HCT116 (cell line): Measurements from ENCODE around the gene LRRC47. TPM values are rescaled to one million over a fixed set of nuclear protein-coding genes. Genes with fewer than 3 reads are reported as not detected.

ENCODE experiments used
- ATAC-seq: fragments of 200-7000 bp; cut with Tn5 transposase; 2 replicates; pipeline ENCODE4 v1.9.1; 2020; ENCODE audit warnings: mild to moderate bottlenecking, moderate library complexity
- BruUV-seq: library from RNA; stranded (reverse); fragments of 400-500 nt; replicated peaks from 2 replicates; lab custom pipeline; 2021; lab: Mats Ljungman, UMichigan
- CTCF ChIA-PET: fragments of 300-600 bp; sonication (Branson Sonifier 250); formaldehyde crosslinking; loops from one replicate; lab custom pipeline; 2021; ENCODE audit warnings: antibody characterized with exemption; lab: Charles Lee
- POLR2A ChIA-PET: fragments of 300-600, 350-600 bp; sonication (Branson Sonifier 250); formaldehyde crosslinking; loops from one replicate; lab custom pipeline; 2021; ENCODE audit warnings: antibody characterized with exemption; lab: Charles Lee
- RAD21 ChIA-PET, 2 experiments: fragments of 300-600 bp; sonication (Branson Sonifier 250); formaldehyde crosslinking; loops; one replicate each; lab custom pipeline; 2023; ENCODE audit warnings: low total read pairs in 2 of 2; ENCODE audit not compliant: uncharacterized antibody in 2 of 2, unreplicated experiment in 2 of 2, low non-redundant PET in 1 of 2; lab: Charles Lee
- DNase-seq: peaks from one replicate; pipeline ENCODE4 v3.0.0-alpha.2; 2010; ENCODE audit warnings: low read depth, low spot score
- H2AFZ ChIP-seq: fragments of 200-600 bp; shearing (Covaris generic), sonication (generic); 2 replicates; pipeline ENCODE4 v1.6.1; 2017; ENCODE audit warnings: low read depth, mixed run types, mixed read lengths, antibody characterized with exemption, low read length; ENCODE audit not compliant: poor library complexity, severe bottlenecking
- H3K27ac ChIP-seq: 2 replicates; pipeline ENCODE4 v1.5.1; 2012; ENCODE audit warnings: low read depth, low read length
- H3K27me3 ChIP-seq: fragments of 200-600 bp; sonication (generic); 2 replicates; pipeline ENCODE4 v1.6.1; 2016; ENCODE audit warnings: mixed run types, low read length, mixed read lengths; ENCODE audit not compliant: insufficient read depth
- H3K36me3 ChIP-seq, 2 experiments: fragments of 200-500 bp in 1 of 2; fragments of 200-600 bp in 1 of 2; sonication (Bioruptor generic) in 1 of 2; sonication (generic) in 1 of 2; 2 replicates each; pipeline versions ENCODE4 v1.5.1 to v1.6.1; 2014 to 2016; ENCODE audit warnings: low read length in 2 of 2, inconsistent platforms in 1 of 2, mixed read lengths in 1 of 2, mixed run types in 1 of 2; ENCODE audit not compliant: insufficient read depth in 2 of 2, control insufficient read depth in 1 of 2
- H3K4me1 ChIP-seq, 2 experiments: fragments of 200-600 bp in 1 of 2; sonication (generic) in 1 of 2; 2 replicates each; pipeline versions ENCODE4 v1.5.1 to v1.6.1; 2012 to 2017; ENCODE audit warnings: low read length in 2 of 2, inconsistent platforms in 1 of 2, mild to moderate bottlenecking in 1 of 2, mixed read lengths in 1 of 2, mixed run types in 1 of 2, moderate library complexity in 1 of 2; ENCODE audit not compliant: insufficient read depth in 2 of 2, control insufficient read depth in 1 of 2
- H3K4me2 ChIP-seq: fragments of 200-600 bp; sonication (generic); 2 replicates; pipeline ENCODE4 v1.6.1; 2017; ENCODE audit warnings: mixed run types, low read length, mixed read lengths
- H3K4me3 ChIP-seq, 2 experiments: fragments of 200-600 bp in 1 of 2; sonication (generic) in 1 of 2; replicated peaks in 1 of 2; 2 replicates each; pipeline ENCODE4 v1.5.1; 2011 to 2016; ENCODE audit warnings: low read length in 2 of 2, control low read depth in 1 of 2, low read depth in 1 of 2, mild to moderate bottlenecking in 1 of 2, mixed read lengths in 1 of 2, mixed run types in 1 of 2
- H3K79me2 ChIP-seq: fragments of 200-600 bp; sonication (generic); 2 replicates; pipeline ENCODE4 v1.6.1; 2017; ENCODE audit warnings: mild to moderate bottlenecking, mixed run types, low read length, moderate library complexity, mixed read lengths; ENCODE audit not compliant: insufficient read depth
- H3K9ac ChIP-seq: fragments of 200-600 bp; sonication (generic); 2 replicates; pipeline ENCODE4 v1.6.1; 2016; ENCODE audit warnings: low read length, mixed read lengths
- H3K9me2 ChIP-seq: fragments of 200-600 bp; sonication (generic), shearing (Covaris generic); 2 replicates; pipeline ENCODE4 v1.6.1; 2017; ENCODE audit warnings: mixed run types, mild to moderate bottlenecking, moderate library complexity; ENCODE audit not compliant: insufficient read depth
- H3K9me3 ChIP-seq, 2 experiments: fragments of 200-500 bp in 1 of 2; fragments of 200-600 bp in 1 of 2; sonication (Bioruptor generic) in 1 of 2; sonication (generic) in 1 of 2; 2 replicates each; pipeline ENCODE4 v1.6.1; 2014 to 2017; ENCODE audit warnings: low read length in 2 of 2, mixed read lengths in 2 of 2, inconsistent platforms in 1 of 2, low read depth in 1 of 2, mild to moderate bottlenecking in 1 of 2, mixed run types in 1 of 2, moderate library complexity in 1 of 2; ENCODE audit not compliant: control insufficient read depth in 1 of 2, insufficient read depth in 1 of 2
- H4K20me1 ChIP-seq: fragments of 200-600 bp; sonication (generic), shearing (Covaris generic); 2 replicates; pipeline ENCODE4 v1.6.1; 2017; ENCODE audit warnings: mixed run types, mild to moderate bottlenecking, moderate library complexity; ENCODE audit not compliant: insufficient read depth
- CBX3 ChIP-seq: IDR thresholded peaks from 2 replicates; pipeline ENCODE4 v1.6.1; 2012; ENCODE audit warnings: low read depth
- EZH2 ChIP-seq: fragments of 200-600 bp; sonication (generic); IDR thresholded peaks from 2 replicates; pipeline ENCODE4 v1.6.1; 2017; ENCODE audit warnings: antibody characterized with exemption, mixed run types
- FOSL1 ChIP-seq: IDR thresholded peaks from 2 replicates; pipeline ENCODE4 v1.6.1; 2012; ENCODE audit warnings: low read depth
- TCF7L2 ChIP-seq: IDR thresholded peaks from 2 replicates; pipeline ENCODE4 v1.7.0; 2011; ENCODE audit warnings: borderline replicate concordance, inconsistent platforms; ENCODE audit not compliant: insufficient read depth, insufficient read length; ENCODE audit errors: extremely low read depth
- YY1 ChIP-seq: IDR thresholded peaks from 2 replicates; pipeline ENCODE4 v1.6.1; 2011; ENCODE audit warnings: low read length, low read depth, moderate library complexity, mild to moderate bottlenecking; ENCODE audit not compliant: insufficient replicate concordance; ENCODE audit errors: extremely low read depth
- ZNF274 ChIP-seq: fragments of 200-500 bp; sonication (Bioruptor generic); IDR thresholded peaks from 2 replicates; pipeline ENCODE4 v1.6.1; 2014; ENCODE audit warnings: mild to moderate bottlenecking, low read depth, low read length, inconsistent platforms
- intact Hi-C: fragments of 100-400 bp; cut with micrococcal nuclease; formaldehyde crosslinking; loops from 2 replicates; pipeline ENCODE4 v1.10.0; 2022
- total RNA-seq: library from RNA; stranded (reverse); gene quantifications from one replicate; pipeline ENCODE4 v1.2.1, GENCODE V29; 2021; ENCODE audit not compliant: unreplicated experiment
- TF ChIP-seq, protein P1 (sequence below): IDR thresholded peaks from 2 replicates; pipeline ENCODE4 v1.6.1; 2012
- TF ChIP-seq, protein P2 (sequence below), 3 experiments: fragments of 200-600 bp in 1 of 3; sonication (generic) in 1 of 3; IDR thresholded peaks in 2 of 3; conservative IDR thresholded peaks in 1 of 3; 2 replicates each; pipeline ENCODE4 v1.5.1; 2012 to 2017; ENCODE audit warnings: low read depth in 2 of 3, low read length in 2 of 3, antibody characterized with exemption in 1 of 3, borderline replicate concordance in 1 of 3, control low read depth in 1 of 3, mild to moderate bottlenecking in 1 of 3, mixed read lengths in 1 of 3, mixed run types in 1 of 3, moderate library complexity in 1 of 3; ENCODE audit not compliant: insufficient read depth in 1 of 3
- TF ChIP-seq, protein P3 (sequence below): IDR thresholded peaks from 2 replicates; pipeline ENCODE4 v1.6.1; 2012; ENCODE audit warnings: low read depth

LRRC47 gene
- total RNA-seq, 1 experiment from 2014 or later, result 48.0 TPM

DNA sequence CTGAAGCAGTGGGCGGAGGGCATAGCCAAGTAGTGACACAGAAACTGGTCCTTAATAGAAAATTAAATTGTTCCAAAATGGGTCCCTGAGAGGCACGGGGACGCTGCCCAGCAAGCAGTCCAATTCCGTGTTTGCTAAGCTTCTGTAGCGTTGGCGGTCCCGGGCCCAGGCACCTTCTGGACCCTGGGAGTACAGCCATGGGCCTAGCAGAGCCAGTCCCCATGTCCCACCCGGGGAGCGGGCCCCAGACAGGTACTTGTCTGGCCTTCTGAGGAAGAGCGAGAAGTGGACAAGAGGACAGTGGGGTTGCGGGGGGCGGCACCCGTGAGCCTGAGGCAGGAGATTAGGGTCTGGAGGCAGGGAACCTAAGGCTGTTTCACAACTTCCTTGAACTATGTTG, 55.5 kb downstream of the LRRC47 start:
- CTCF ChIA-PET, result no interaction called here
- Histone ChIP-seq H3K4me3 (no peak overlapping the region), H3K36me3 (no peaks in the 10 kb centered on the region), H4K20me1 (no peaks in the 10 kb centered on the region), H2AFZ (no peak overlapping the region), H3K9me2 (no peaks in the 10 kb centered on the region), H3K4me1 (no peaks in the 10 kb centered on the region), H3K4me2 (no peak overlapping the region), H3K27me3 (no peaks in the 10 kb centered on the region), H3K9ac (no peak overlapping the region), H3K27ac (no peak overlapping the region), H3K9me3 (no peaks in the 10 kb centered on the region), H3K79me2 (no peaks in the 10 kb centered on the region)
- TF ChIP-seq, protein P1, sequence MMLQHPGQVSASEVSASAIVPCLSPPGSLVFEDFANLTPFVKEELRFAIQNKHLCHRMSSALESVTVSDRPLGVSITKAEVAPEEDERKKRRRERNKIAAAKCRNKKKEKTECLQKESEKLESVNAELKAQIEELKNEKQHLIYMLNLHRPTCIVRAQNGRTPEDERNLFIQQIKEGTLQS, result no peak
- TF ChIP-seq ZNF274, result no peak
- no peak for TF ChIP-seq FOSL1
- TF ChIP-seq EZH2, result no peak
- TF ChIP-seq CBX3, result no peak
- no peak for TF ChIP-seq TCF7L2
- TF ChIP-seq, protein P2, sequence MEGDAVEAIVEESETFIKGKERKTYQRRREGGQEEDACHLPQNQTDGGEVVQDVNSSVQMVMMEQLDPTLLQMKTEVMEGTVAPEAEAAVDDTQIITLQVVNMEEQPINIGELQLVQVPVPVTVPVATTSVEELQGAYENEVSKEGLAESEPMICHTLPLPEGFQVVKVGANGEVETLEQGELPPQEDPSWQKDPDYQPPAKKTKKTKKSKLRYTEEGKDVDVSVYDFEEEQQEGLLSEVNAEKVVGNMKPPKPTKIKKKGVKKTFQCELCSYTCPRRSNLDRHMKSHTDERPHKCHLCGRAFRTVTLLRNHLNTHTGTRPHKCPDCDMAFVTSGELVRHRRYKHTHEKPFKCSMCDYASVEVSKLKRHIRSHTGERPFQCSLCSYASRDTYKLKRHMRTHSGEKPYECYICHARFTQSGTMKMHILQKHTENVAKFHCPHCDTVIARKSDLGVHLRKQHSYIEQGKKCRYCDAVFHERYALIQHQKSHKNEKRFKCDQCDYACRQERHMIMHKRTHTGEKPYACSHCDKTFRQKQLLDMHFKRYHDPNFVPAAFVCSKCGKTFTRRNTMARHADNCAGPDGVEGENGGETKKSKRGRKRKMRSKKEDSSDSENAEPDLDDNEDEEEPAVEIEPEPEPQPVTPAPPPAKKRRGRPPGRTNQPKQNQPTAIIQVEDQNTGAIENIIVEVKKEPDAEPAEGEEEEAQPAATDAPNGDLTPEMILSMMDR (IDR thresholded peaks at IDR 0.05 in 2 of 3, conservative IDR thresholded peaks at IDR 0.05 in 1 of 3; ENCODE audit: borderline replicate concordance in 1 of 3, insufficient read depth in 1 of 3, low read depth in 2 of 3, low read length in 2 of 3), result no peak
- no peak for TF ChIP-seq YY1
- TF ChIP-seq, protein P3, sequence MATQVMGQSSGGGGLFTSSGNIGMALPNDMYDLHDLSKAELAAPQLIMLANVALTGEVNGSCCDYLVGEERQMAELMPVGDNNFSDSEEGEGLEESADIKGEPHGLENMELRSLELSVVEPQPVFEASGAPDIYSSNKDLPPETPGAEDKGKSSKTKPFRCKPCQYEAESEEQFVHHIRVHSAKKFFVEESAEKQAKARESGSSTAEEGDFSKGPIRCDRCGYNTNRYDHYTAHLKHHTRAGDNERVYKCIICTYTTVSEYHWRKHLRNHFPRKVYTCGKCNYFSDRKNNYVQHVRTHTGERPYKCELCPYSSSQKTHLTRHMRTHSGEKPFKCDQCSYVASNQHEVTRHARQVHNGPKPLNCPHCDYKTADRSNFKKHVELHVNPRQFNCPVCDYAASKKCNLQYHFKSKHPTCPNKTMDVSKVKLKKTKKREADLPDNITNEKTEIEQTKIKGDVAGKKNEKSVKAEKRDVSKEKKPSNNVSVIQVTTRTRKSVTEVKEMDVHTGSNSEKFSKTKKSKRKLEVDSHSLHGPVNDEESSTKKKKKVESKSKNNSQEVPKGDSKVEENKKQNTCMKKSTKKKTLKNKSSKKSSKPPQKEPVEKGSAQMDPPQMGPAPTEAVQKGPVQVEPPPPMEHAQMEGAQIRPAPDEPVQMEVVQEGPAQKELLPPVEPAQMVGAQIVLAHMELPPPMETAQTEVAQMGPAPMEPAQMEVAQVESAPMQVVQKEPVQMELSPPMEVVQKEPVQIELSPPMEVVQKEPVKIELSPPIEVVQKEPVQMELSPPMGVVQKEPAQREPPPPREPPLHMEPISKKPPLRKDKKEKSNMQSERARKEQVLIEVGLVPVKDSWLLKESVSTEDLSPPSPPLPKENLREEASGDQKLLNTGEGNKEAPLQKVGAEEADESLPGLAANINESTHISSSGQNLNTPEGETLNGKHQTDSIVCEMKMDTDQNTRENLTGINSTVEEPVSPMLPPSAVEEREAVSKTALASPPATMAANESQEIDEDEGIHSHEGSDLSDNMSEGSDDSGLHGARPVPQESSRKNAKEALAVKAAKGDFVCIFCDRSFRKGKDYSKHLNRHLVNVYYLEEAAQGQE, result no peak
- no TSS peak for BruUV-seq
- ATAC-seq (no peak), DNase-seq (no peak)
- RAD21 ChIA-PET, result no interaction called here
- POLR2A ChIA-PET, result no interaction called here
- intact Hi-C loops, result no loop called here
